HepG2 (cell line): ENCODE data around the gene PIP5K1A. TPM values are rescaled to one million over a fixed set of nuclear protein-coding genes. Genes with fewer than 3 reads are reported as not detected.
A peak's percentile ranks its signal among the peaks of the same experiment; 100 is the strongest.

ENCODE experiments used
- FLYWCH1 ChIP-seq: sonication (generic); formaldehyde crosslinking; IDR thresholded peaks from 2 replicates; pipeline ENCODE4 v1.8.1; 2023; ENCODE audit warnings: mild to moderate bottlenecking, missing genetic modification reagents
- HOXA9 ChIP-seq: sonication (generic); formaldehyde crosslinking; IDR thresholded peaks from 2 replicates; pipeline ENCODE4 v1.8.1; 2022; ENCODE audit warnings: missing genetic modification reagents, mild to moderate bottlenecking, moderate library complexity, borderline replicate concordance
- KAT7 ChIP-seq: IDR thresholded peaks from 2 replicates; pipeline ENCODE4 v1.6.1; 2018; ENCODE audit warnings: borderline replicate concordance, missing compliant biosample characterization
- MBD4 ChIP-seq: IDR thresholded peaks from 2 replicates; pipeline ENCODE4 v1.6.1; 2012; ENCODE audit warnings: low read length, inconsistent platforms, borderline replicate concordance
- NKX3-1 ChIP-seq: sonication (generic); formaldehyde crosslinking; IDR thresholded peaks from 2 replicates; pipeline ENCODE4 v1.5.0; 2020; ENCODE audit warnings: missing genetic modification reagents
- PAX8 ChIP-seq: sonication (generic); formaldehyde crosslinking; IDR thresholded peaks from 2 replicates; pipeline ENCODE4 v1.8.0; 2022; ENCODE audit warnings: mild to moderate bottlenecking, missing genetic modification reagents, borderline replicate concordance
- PHF20 ChIP-seq: sonication (generic); formaldehyde crosslinking; IDR thresholded peaks from 2 replicates; pipeline ENCODE4 v1.5.0; 2020; ENCODE audit warnings: mild to moderate bottlenecking, missing genetic modification reagents
- SAP130 ChIP-seq: IDR thresholded peaks from 2 replicates; pipeline ENCODE4 v1.6.1; 2016; ENCODE audit warnings: low read depth
- SRF ChIP-seq: IDR thresholded peaks from 2 replicates; pipeline ENCODE4 v1.6.1; 2011; ENCODE audit warnings: mild to moderate bottlenecking, low read depth, low read length, moderate library complexity
- U2AF1 ChIP-seq: fragments of 200-400 bp; formaldehyde crosslinking; optimal IDR thresholded peaks from 2 replicates; pipeline ENCODE3; 2017; ENCODE audit warnings: mild to moderate bottlenecking, low read depth, low read length
- ZNF746 ChIP-seq: sonication (generic); formaldehyde crosslinking; IDR thresholded peaks from 2 replicates; pipeline ENCODE4 v1.8.0; 2022; ENCODE audit warnings: mild to moderate bottlenecking, missing genetic modification reagents
- ZNF773 ChIP-seq: sonication (generic); formaldehyde crosslinking; IDR thresholded peaks from 2 replicates; pipeline ENCODE4 v1.4.0; 2020; ENCODE audit warnings: missing genetic modification reagents, borderline replicate concordance
- ZZZ3 ChIP-seq: sonication (generic); formaldehyde crosslinking; IDR thresholded peaks from 2 replicates; pipeline ENCODE4 v1.4.0; 2020; ENCODE audit warnings: missing genetic modification reagents, mild to moderate bottlenecking, borderline replicate concordance
- polyA plus RNA-seq, 8 experiments: library from polyadenylated mRNA; depleted of rRNA in 3 of 8; stranded (reverse) in 7 of 8; unstranded in 1 of 8; fragments of >200 nt; fragmentation: Illumina TruSeq in 4 of 8; extraction: Trizol in 4 of 8; gene quantifications; 2 replicates each; pipeline versions ENCODE4 v1.2.1 to v1.2.3, GENCODE V29; 2011 to 2016; ENCODE audit warnings: low read depth in 4 of 8, missing spikeins in 1 of 8, mixed read lengths in 1 of 8; ENCODE audit not compliant: insufficient read depth in 1 of 8
- total RNA-seq, 5 experiments: library from RNA; depleted of rRNA; stranded (reverse); fragments of >200 nt; fragmentation: Illumina TruSeq; extraction: Trizol; gene quantifications; 2 replicates each; pipeline ENCODE4 v1.2.3, GENCODE V29; 2016; ENCODE audit warnings: low read depth in 1 of 5
- TF ChIP-seq, protein P1 (sequence below): sonication (generic); formaldehyde crosslinking; IDR thresholded peaks from 2 replicates; pipeline ENCODE4 v1.4.0; 2020; ENCODE audit warnings: missing genetic modification reagents, mild to moderate bottlenecking, borderline replicate concordance
- TF ChIP-seq, protein P2 (sequence below): sonication (generic); formaldehyde crosslinking; IDR thresholded peaks from 2 replicates; pipeline ENCODE4 v1.4.0; 2020; ENCODE audit warnings: mild to moderate bottlenecking, missing genetic modification reagents
- TF ChIP-seq, protein P3 (sequence below): sonication (generic); formaldehyde crosslinking; IDR thresholded peaks from 2 replicates; pipeline ENCODE4 v1.8.1; 2023; ENCODE audit warnings: mild to moderate bottlenecking, missing genetic modification reagents, borderline replicate concordance
- TF ChIP-seq, protein P4 (sequence below): sonication (generic); formaldehyde crosslinking; IDR thresholded peaks from 2 replicates; pipeline ENCODE4 v1.5.1; 2020; ENCODE audit warnings: missing genetic modification reagents, mild to moderate bottlenecking, borderline replicate concordance
- TF ChIP-seq, protein P5 (sequence below): sonication (generic); formaldehyde crosslinking; IDR thresholded peaks from 2 replicates; pipeline ENCODE4 v1.4.0; 2020; ENCODE audit warnings: mild to moderate bottlenecking, missing genetic modification reagents, borderline replicate concordance
- TF ChIP-seq, protein P6 (sequence below): sonication (generic); formaldehyde crosslinking; IDR thresholded peaks from 2 replicates; pipeline ENCODE4 v1.8.1; 2023; ENCODE audit warnings: missing genetic modification reagents, inconsistent platforms, borderline replicate concordance

Gene PIP5K1A
- total and polyA plus RNA-seq, 2 of the 13 experiments (the other 11 are each of a cell fraction or from before 2014, with no cell fraction given) = 45.3 to 65.1 TPM

DNA sequence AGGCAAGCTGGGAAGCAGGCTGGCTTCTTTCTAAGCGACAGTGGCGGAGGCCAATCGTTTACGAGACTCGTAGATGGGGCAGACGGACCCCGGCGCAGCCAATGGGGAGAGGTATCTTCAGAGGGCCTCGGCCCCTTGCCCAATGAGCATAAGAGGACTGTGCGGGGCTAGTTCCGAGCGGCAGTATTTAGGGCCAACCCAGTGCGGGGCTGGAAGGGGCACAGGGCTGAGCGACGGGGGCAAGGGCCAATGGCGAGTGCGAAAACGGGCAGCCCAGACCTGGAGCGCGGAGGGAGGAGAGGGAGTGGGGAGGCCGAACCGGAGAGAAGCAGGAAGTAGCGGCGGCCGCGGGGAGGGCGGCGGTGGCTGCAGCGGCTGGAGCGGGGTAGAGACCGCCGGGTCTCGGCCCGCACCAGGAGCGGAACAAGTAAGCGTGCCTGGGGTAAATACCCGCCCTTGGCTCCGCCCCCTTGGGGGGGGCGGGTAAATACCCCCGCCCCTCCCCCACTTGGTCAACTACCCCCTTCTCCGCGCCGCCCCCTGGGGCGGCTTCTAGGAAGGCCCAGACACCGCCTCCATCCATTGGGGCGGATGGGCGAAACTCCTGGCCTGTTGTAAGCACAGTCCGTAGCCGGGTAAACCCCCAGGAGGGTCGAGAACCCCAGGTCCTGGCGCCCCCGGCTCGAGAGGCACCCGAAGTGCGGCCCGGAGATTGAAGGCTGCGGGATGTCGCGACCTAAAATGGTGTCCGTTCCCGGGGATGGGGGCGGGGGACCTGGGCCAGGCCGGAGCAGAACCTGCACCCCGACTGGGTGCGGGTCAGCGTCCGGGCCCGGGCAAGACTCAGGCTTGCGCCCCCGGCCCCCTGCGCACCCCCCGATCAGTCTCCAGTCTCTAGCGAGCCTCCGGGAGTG lies 83.9 kb downstream of the PIP5K1A start, which contains the start of gene ZNF687 (continued):
- TF ChIP-seq, protein P1, sequence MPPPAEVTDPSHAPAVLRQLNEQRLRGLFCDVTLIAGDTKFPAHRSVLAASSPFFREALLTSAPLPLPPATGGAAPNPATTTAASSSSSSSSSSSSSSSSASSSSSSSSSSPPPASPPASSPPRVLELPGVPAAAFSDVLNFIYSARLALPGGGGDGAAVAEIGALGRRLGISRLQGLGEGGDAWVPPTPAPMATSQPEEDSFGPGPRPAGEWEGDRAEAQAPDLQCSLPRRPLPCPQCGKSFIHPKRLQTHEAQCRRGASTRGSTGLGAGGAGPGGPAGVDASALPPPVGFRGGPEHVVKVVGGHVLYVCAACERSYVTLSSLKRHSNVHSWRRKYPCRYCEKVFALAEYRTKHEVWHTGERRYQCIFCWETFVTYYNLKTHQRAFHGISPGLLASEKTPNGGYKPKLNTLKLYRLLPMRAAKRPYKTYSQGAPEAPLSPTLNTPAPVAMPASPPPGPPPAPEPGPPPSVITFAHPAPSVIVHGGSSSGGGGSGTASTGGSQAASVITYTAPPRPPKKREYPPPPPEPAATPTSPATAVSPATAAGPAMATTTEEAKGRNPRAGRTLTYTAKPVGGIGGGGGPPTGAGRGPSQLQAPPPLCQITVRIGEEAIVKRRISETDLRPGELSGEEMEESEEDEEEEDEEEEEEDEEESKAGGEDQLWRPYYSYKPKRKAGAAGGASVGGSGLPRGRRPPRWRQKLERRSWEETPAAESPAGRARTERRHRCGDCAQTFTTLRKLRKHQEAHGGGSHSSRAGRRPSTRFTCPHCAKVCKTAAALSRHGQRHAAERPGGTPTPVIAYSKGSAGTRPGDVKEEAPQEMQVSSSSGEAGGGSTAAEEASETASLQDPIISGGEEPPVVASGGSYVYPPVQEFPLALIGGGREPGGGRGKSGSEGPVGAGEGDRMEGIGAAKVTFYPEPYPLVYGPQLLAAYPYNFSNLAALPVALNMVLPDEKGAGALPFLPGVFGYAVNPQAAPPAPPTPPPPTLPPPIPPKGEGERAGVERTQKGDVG (CRISPR knock-in tag) = no peak; the same call in 1 of the 2 replicates
- TF ChIP-seq ZZZ3 (CRISPR knock-in tag) (0 out of 2 replicates have a peak, but pooled peaks have one; percentile 64), ZNF746 (CRISPR knock-in tag) (peak; percentile 22; the same call in 1 of the 2 replicates), PHF20 (CRISPR knock-in tag) (peak; percentile 66; the same call in 1 of the 2 replicates), PAX8 (no peak), SAP130 (peak; percentile 51), ZNF773 (CRISPR knock-in tag) (no peak), FLYWCH1 (no peak), U2AF1 (no peak), NKX3-1 (CRISPR knock-in tag) (peak; percentile 57; the same call in 1 of the 2 replicates), SRF (0 out of 2 replicates have a peak, but pooled peaks have one; percentile 0), KAT7 (CRISPR knock-in tag) (peak; percentile 54; the same call in 1 of the 2 replicates), HOXA9 (CRISPR knock-in tag) (no peak), MBD4 (no peak)
- TF ChIP-seq, protein P2, sequence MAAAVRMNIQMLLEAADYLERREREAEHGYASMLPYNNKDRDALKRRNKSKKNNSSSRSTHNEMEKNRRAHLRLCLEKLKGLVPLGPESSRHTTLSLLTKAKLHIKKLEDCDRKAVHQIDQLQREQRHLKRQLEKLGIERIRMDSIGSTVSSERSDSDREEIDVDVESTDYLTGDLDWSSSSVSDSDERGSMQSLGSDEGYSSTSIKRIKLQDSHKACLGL (CRISPR knock-in tag) = no peak
- TF ChIP-seq, protein P3, sequence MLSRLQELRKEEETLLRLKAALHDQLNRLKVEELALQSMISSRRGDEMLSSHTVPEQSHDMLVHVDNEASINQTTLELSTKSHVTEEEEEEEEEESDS (CRISPR knock-in tag) = 0 out of 2 replicates have a peak, but pooled peaks have one; percentile 60
- TF ChIP-seq, protein P4, sequence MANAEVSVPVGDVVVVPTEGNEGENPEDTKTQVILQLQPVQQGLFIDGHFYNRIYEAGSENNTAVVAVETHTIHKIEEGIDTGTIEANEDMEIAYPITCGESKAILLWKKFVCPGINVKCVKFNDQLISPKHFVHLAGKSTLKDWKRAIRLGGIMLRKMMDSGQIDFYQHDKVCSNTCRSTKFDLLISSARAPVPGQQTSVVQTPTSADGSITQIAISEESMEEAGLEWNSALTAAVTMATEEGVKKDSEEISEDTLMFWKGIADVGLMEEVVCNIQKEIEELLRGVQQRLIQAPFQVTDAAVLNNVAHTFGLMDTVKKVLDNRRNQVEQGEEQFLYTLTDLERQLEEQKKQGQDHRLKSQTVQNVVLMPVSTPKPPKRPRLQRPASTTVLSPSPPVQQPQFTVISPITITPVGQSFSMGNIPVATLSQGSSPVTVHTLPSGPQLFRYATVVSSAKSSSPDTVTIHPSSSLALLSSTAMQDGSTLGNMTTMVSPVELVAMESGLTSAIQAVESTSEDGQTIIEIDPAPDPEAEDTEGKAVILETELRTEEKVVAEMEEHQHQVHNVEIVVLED (CRISPR knock-in tag) = peak; percentile 53; the same call in 1 of the 2 replicates
- TF ChIP-seq, protein P5, sequence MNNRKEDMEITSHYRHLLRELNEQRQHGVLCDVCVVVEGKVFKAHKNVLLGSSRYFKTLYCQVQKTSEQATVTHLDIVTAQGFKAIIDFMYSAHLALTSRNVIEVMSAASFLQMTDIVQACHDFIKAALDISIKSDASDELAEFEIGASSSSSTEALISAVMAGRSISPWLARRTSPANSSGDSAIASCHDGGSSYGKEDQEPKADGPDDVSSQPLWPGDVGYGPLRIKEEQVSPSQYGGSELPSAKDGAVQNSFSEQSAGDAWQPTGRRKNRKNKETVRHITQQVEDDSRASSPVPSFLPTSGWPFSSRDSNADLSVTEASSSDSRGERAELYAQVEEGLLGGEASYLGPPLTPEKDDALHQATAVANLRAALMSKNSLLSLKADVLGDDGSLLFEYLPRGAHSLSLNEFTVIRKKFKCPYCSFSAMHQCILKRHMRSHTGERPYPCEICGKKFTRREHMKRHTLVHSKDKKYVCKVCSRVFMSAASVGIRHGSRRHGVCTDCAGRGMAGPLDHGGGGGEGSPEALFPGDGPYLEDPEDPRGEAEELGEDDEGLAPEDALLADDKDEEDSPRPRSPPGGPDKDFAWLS (CRISPR knock-in tag) = no peak
- TF ChIP-seq, protein P6, sequence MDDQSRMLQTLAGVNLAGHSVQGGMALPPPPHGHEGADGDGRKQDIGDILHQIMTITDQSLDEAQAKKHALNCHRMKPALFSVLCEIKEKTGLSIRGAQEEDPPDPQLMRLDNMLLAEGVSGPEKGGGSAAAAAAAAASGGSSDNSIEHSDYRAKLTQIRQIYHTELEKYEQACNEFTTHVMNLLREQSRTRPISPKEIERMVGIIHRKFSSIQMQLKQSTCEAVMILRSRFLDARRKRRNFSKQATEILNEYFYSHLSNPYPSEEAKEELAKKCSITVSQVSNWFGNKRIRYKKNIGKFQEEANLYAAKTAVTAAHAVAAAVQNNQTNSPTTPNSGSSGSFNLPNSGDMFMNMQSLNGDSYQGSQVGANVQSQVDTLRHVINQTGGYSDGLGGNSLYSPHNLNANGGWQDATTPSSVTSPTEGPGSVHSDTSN (CRISPR knock-in tag) = peak; percentile 99
